Activated CD4-positive, alpha-beta T cell treated with anti-CD3 and anti-CD28 coated beads for 24 hours (primary cell): Measurements from ENCODE around the gene GAS2L1.

Experiments used
- DNase-seq, 2 donors: peaks; one replicate each; pipeline ENCODE4 v3.0.0-alpha.2; 2020; ENCODE audit warnings: low read depth in 2 of 2

The GAS2L1 gene

DNA sequence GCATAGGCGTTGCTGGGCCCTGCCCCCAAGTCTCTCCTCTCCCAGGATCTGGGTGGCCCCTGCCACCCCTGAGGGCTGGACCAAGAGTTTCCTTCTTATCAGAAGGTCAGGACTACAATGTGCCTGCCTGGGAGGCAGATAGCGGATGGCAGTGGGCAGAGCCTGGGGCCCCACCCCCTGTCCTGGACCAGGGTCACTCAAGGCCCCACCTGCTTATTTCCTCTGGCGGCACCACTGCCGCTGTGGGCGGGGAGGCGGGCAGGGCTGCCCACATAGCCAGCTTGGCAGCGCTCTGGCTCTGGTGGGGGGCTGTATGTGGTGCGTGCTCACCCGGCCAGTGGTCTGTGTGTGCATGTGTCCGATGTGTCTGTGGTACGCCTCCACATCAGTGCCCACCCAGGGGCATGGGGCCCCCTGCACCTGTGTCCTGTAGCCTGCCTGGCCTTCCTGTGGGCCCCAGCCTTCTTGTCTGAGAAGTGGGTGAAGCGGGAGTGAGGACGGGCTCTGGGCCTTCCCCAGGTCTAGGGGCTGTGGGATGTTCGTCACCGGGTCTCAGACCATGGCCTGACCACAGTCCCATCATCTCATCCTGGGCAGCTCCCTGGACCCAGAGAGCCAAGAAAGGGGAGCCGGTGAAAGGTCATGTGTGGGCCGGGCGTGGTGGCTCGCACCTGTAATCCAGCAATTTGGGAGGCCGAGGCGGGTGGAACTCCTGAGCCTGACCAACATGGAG is 3.0 kb downstream of the GAS2L1 start:
- no peak for DNase-seq

DNA sequence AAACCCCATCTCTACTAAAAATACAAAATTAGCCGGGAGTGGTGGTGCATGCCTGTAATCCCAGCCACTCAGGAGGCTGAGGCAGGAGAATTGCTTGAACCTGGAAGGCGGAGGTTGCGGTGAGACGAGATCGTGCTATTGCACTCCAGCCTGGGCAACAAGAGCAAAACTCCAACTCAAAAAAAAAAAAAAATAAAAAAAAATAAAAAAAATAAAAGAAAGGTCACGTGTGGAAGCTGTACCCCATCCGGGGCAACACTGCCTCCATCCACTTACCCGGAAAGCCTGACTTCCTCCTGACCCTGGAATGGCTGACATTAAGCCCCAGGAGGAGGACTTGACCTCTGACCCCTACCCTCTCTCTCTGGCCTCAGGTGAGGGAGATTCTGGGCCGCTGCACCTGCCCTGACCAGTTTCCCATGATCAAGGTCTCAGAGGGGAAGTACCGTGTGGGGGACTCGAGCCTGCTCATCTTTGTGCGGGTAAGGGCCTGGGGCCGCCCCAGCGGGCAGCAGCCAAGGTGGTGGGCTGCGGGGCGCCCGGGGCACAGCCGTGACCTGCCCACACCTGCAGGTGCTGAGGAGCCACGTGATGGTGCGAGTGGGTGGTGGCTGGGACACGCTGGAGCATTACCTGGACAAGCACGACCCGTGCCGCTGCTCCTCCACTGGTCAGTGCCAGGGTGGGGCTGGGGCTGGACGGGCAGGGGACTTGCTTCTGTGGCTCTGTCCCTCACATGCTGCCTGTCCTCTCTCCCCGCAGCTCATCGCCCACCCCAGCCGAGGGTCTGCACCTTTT is 3.8 kb downstream of the GAS2L1 start:
- no peak for DNase-seq

DNA sequence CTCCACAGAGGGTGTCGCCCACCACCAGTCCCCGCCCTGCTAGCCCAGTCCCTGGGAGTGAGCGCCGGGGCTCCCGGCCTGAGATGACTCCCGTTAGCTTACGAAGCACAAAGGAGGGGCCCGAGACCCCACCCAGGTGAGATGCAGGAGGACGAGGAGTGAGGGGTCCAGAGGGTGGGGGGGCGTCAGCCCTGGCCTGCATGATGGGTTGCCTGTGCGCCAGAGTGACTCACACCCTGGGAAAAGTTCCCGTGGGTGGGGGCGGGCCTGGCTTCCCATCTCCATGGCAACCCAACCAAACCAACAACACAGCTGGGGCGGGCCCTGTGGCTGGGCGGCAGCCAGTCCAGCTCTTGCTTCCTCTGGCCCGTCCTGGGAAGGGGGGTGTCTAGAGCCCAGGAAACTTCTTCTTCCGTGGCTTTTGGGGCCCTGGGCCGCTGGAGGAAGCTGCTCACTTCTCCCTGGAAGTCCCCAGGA is 4.5 kb downstream of the GAS2L1 start:
- peak; percentile 31 to 61 for DNase-seq

- no peak for DNase-seq
Measured at GRCh38 chr22:29311464-29312217, 5.2 kb downstream of the GAS2L1 start.

GRCh38 chr22:29312218-29313125 is 6.0 kb downstream of the GAS2L1 start:
- no peak for DNase-seq

- no peak for DNase-seq
Measured at GRCh38 chr22:29313126-29313575, 6.7 kb downstream of the GAS2L1 start.

- DNase-seq = no peak
Measured at GRCh38 chr22:29313576-29314466, 7.4 kb downstream of the GAS2L1 start.

DNA sequence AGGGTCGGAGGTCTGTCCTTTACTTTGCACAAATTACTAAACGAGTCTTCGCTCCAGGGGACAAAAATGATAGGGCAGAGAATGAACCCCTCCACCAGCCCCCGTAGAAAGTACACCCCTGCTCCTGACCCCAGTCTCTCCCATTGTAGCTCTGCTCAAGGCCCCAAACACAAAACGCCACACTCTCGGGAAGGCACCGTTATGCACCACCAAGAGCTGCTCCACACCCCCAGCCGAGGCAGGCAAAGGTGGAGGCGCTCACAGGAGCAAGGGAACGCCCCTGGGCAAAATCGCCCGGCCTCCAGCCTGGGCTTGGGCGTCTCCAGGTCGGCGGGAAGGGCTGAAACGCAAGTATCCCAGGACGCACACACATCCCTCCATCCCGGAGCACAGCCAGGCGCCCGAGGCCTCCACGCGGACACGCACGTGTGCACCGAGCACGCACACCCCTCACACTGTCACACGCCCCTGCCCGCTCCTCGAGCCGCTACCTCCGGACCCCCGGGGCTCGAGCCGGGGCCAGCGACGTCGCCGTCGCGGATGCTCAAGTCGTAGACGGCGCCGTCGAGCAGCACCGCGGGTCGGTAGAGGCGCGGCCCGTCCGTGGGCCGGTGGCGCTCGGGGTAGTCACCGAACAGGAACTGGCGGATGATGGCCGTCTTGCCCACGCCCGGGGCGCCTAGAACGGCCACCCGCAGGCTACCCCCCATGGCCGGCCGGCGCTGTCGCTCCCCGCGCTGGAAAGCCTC is 8.3 kb downstream of the GAS2L1 start:
- no peak for DNase-seq

DNA sequence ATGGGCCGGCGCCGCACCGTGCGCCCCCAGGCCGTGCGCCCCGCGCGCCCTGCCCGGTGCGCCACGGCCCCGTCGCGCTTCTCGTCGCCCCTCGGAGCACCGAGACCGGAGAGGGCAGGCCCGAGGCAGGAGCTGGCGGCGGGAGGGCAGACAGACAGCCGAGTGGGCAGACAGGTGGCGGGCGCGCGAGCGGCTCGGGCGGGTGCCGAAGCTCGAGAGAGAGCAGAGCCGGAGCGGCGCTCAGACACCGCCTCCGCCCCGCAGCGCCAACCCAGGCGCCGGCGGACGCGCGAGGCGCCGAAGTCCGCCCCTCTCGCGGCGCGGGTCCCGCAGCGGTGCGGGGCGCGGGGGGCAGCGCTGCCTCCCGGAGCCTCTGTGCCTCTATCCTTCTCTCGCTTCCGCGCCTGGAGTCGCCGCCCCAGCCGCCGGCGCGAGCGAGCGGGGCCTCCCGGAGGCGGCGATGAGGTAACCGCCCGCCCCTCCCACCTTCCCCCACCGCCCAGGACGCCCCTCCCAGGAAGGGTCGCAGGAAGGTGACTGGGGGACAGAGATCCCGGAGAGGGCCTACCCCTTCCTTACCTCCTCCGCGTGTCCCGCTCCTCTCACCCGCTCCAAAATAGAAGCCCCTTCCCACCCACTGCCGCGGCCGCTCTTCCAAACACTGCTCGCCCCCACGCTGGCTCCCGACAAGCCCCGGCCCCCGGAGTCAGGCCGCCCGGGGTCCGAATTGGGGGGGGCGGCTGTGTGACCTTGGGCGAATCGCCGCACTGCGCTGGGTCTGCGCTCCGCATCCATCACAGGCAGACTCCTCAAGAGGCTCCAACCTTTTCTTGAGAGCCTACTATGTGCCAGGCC is 9.1 kb downstream of the GAS2L1 start, which contains the start of gene RASL10A:
Gene RASL10A, minus strand, starts transcription at position 412 of the 855 bp plus-strand sequence. CDS start 451 bp downstream, outside the sequence.
- no peak for DNase-seq

DNA sequence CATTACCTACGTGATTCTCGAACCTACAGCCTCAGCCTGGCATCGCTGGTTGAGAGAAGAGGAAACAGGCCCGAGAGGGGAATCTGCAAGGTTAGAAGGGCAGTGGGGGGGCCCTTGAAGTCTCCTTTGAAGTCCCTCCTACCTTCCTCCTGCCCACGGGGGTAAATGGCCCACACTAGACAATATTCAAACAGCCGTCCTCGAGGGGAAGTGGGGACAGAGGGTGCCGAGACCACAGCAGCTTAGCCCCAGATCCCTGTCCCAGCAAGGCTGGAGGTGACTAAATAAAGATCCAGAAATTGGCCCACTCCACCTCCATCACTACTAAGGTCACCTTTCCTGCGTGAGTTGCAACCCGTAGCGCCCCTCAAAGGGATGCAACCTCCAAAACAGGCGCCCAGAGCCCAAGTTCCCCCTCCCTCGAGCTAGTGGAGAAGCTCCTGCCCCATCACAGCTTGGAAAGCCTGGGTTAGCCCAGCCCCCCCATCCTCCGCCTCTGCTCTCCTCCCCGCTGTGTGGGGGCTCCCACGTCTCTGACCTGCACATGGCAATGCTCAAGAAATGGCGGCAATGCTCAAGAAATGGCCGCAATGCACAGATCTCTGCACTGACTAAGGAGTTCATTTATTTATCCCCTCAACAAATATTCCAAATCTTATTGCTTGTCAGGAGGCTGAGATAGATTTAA is 9.8 kb downstream of the GAS2L1 start:
- no peak for DNase-seq

DNA sequence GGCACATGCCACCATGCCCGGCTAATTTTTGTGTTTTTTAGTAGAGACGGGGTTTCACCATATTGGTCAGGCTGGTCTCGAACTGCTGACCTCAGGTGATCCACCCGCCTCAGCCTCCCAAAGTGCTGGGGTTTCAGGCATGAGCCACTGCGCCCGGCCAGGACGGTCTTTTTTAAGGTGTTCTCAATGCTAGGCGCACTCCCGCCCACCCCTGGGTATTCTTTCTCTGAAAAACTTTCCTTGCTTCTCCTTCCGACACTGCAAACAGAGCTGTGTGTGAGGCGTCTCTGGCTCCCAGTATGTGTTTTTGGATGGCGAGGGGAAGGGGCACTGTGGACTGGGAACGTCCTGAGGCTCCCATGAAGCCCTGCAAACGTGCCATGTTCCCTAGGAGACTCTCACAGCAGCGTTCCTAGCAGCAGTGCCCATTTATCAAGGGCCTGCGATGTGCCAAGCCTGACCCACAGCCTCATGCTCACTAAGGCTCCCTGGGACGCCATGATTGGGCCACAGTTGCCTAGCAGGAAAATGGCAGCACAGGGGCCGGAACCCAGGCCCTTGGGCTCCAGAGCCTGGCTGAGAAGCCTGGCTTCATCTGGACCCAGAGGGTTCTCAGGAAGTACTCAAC is 11.5 kb downstream of the GAS2L1 start:
- DNase-seq = no peak

DNA sequence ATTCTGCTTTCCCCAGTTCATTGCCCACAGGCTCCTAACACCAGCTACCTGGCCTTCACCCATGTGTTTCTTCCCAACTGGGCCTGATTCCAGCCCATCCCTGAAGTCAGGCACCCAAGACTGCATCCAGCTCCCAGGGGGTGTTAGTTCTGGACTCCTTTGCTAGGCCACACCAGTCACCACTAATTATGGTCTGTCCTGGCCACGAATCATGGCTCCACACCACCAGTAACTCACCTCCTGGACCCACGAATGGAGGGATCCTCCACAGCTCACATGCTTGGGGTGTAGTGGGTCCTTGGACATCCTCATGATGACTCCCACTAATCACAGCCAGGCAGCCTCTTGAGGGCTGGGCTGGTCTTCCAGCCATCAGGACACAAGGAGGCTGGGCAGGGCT is 12.6 kb downstream of the GAS2L1 start:
- no peak for DNase-seq

- DNase-seq = no peak
Measured at GRCh38 chr22:29320546-29320945, 14.1 kb downstream of the GAS2L1 start.

DNA sequence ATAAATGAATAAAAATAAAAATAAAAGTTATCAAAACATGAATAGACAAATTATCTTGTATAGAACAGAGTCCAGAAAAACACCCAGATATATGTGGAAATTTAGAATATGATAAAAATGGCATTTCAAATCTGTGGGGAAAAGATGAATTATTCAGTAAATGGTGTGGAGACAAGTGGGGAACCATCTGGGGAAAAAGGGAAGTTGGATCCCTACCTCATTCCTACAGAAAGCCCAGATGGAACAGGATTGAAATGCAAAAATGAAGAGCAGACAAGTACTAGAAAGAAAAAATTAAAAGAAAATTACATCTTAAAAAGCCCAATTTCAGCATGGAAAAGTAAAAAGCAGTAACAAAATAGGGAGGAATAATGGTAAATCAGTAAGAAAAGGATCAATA is 17.2 kb downstream of the GAS2L1 start:
- DNase-seq = no peak

- DNase-seq = no peak
Measured at GRCh38 chr22:29325356-29325755, 18.9 kb downstream of the GAS2L1 start.

DNA sequence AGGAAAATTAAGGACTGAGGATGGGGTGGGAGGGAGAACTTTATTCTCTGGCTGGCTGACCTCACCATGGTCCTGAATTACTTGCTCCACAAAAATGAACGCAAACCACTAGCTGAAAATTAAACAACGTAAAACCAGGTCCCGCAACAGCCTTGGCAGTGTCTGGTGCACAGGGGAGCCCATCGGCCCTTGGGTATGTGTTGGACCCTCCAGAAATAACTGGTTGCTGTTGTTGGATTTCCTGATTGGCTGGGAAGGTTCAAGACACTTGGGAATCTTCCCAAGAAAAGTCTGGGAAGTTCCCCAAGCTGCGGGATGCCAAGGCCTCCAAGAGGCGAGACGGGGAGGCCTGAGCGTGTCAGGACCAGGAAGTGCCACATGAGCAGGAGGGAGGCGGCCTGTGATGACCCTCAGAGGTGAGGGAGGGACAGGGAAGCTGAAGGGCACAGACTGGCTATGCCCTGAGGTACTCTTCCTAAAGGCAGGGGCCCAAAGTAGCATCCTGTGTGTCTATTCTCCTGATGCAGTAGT is 19.4 kb downstream of the GAS2L1 start:
- DNase-seq = no peak

DNA sequence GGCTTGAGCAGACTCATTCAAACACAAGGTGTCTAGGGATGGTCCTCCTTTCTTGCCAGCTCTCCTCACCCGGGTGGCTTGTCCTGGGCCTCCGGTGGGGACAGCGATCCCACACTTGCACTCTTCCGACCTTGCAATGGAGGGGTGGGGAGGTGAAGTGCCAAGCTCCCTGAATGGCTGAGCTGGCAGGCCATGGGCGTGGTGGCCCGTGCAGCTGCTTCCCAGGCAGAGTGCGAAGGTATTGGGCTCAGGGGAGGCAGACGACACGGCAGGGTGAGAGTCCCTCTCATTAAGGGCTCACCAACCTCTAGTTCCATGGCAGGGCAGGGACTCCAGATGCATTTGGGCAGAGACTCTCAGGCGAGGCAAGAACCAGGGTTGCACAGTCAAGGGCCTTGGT is 20.0 kb downstream of the GAS2L1 start:
- no peak for DNase-seq
